ENCODE results near the gene CYTH4.
"Not testable (repeated sequence)": the region's sequence is repeated elsewhere in the genome, so short reads cannot be mapped to it uniquely, and the experiment has no call there.

Gene CYTH4

GRCh38 chr22:37326726-37327125 is 44.4 kb downstream of the CYTH4 start:
- Histone ChIP-seq H3K36me3 (no peaks in the 10 kb centered on the region), H3K4me3 (ENCODE audit: low read depth, low read length) (no peak overlapping the region), H3K27ac (no peak overlapping the region), H3K9me3 (ENCODE audit: severe bottlenecking) (no peaks in the 10 kb centered on the region), H3K27me3 (ENCODE audit: insufficient read depth, low read depth, severe bottlenecking) (no peaks in the 10 kb centered on the region)
- TF ChIP-seq CTCF (IDR thresholded peaks at IDR 0.05; ENCODE audit: low read depth, low read length) = no peak
- no peak for DNase-seq

- DNase-seq = no peak
- Histone ChIP-seq H3K9me3 (ENCODE audit: severe bottlenecking) (no peaks in the 10 kb centered on the region), H3K36me3 (no peaks in the 10 kb centered on the region), H3K4me3 (ENCODE audit: low read depth, low read length) (no peak overlapping the region), H3K27ac (no peak overlapping the region), H3K27me3 (ENCODE audit: insufficient read depth, low read depth, severe bottlenecking) (no peaks in the 10 kb centered on the region)
- TF ChIP-seq CTCF (IDR thresholded peaks at IDR 0.05; ENCODE audit: low read depth, low read length) = no peak
Observed at GRCh38 chr22:37328017-37328416, 45.7 kb downstream of the CYTH4 start.

- H3K27ac ChIP-seq; H3K4me3 ChIP-seq (ENCODE audit: low read depth, low read length); H3K27me3 ChIP-seq (ENCODE audit: insufficient read depth, low read depth, severe bottlenecking); H3K36me3 ChIP-seq; DNase-seq; H3K9me3 ChIP-seq (ENCODE audit: severe bottlenecking): not testable (repeated sequence)
Observed at GRCh38 chr22:37328538-37329237, 46.4 kb downstream of the CYTH4 start.

GRCh38 chr22:37329238-37330140 is 47.2 kb downstream of the CYTH4 start:
- H3K27me3 ChIP-seq (ENCODE audit: insufficient read depth, low read depth, severe bottlenecking) = no peaks in the 10 kb centered on the region
- no peak overlapping the region for H3K27ac ChIP-seq
- no peaks in the 10 kb centered on the region for H3K9me3 ChIP-seq (ENCODE audit: severe bottlenecking)
- no peaks in the 10 kb centered on the region for H3K36me3 ChIP-seq
- TF ChIP-seq CTCF (IDR thresholded peaks at IDR 0.05; ENCODE audit: low read depth, low read length) = no peak
- no peak overlapping the region for H3K4me3 ChIP-seq (ENCODE audit: low read depth, low read length)
- peak; percentile 36 for DNase-seq

GRCh38 chr22:37330200-37331033 is 48.1 kb downstream of the CYTH4 start:
- DNase-seq = peak; percentile 85
- Histone ChIP-seq H3K27ac (no peak overlapping the region), H3K36me3 (no peaks in the 10 kb centered on the region), H3K9me3 (ENCODE audit: severe bottlenecking) (no peaks in the 10 kb centered on the region), H3K4me3 (ENCODE audit: low read depth, low read length) (no peak overlapping the region), H3K27me3 (ENCODE audit: insufficient read depth, low read depth, severe bottlenecking) (no peaks in the 10 kb centered on the region)
- TF ChIP-seq CTCF (IDR thresholded peaks at IDR 0.05; ENCODE audit: low read depth, low read length) = peak; percentile 62

- TF ChIP-seq CTCF (IDR thresholded peaks at IDR 0.05; ENCODE audit: low read depth, low read length) = no peak
- no peak for DNase-seq
- no peaks in the 10 kb centered on the region for H3K36me3 ChIP-seq
- H3K27me3 ChIP-seq (ENCODE audit: insufficient read depth, low read depth, severe bottlenecking) = no peaks in the 10 kb centered on the region
- H3K4me3 ChIP-seq (ENCODE audit: low read depth, low read length) = no peak overlapping the region
- H3K27ac ChIP-seq = no peak overlapping the region
- H3K9me3 ChIP-seq (ENCODE audit: severe bottlenecking) = no peaks in the 10 kb centered on the region
Observed at GRCh38 chr22:37331034-37331428, 48.7 kb downstream of the CYTH4 start.
